Neural cell (in vitro differentiated cells): Measurements from ENCODE around the gene PLA2G2F. TPM values are rescaled to one million over a fixed set of nuclear protein-coding genes. Genes with fewer than 3 reads are reported as not detected.

Source experiments
- H2AFZ ChIP-seq: fragments of 200-600, 300-800 bp; sonication (generic), shearing (Covaris generic); 2 replicates; pipeline ENCODE4 v1.6.0; 2014; ENCODE audit warnings: low read depth, mild to moderate bottlenecking, antibody characterized with exemption, low read length, moderate library complexity
- H3F3A ChIP-seq: fragments of 200-600 bp; shearing (Covaris generic); 2 replicates; pipeline ENCODE4 v1.6.1; 2016; ENCODE audit warnings: mild to moderate bottlenecking, moderate library complexity, mixed read lengths, antibody characterized with exemption, low read length; ENCODE audit not compliant: insufficient read depth, poor library complexity, severe bottlenecking
- H3K27ac ChIP-seq: fragments of 200-600, 300-800 bp; sonication (generic), shearing (Covaris generic); 2 replicates; pipeline ENCODE4 v1.5.1; 2014; ENCODE audit warnings: mild to moderate bottlenecking, low read length, moderate library complexity
- H3K27me3 ChIP-seq: fragments of 300-800, 200-600 bp; sonication (generic), shearing (Covaris generic); 2 replicates; pipeline ENCODE4 v1.6.0; 2014; ENCODE audit warnings: mild to moderate bottlenecking, low read depth, low read length, moderate library complexity; ENCODE audit not compliant: insufficient read depth
- H3K36me3 ChIP-seq: fragments of 300-800, 200-600 bp; sonication (generic), shearing (Covaris generic); 2 replicates; pipeline ENCODE4 v1.5.1; 2014; ENCODE audit warnings: mild to moderate bottlenecking, antibody characterized with exemption, low read length, moderate library complexity; ENCODE audit not compliant: insufficient read depth
- H3K4me2 ChIP-seq: fragments of 300-800, 200-600 bp; sonication (generic), shearing (Covaris generic); 2 replicates; pipeline ENCODE4 v1.6.0; 2014; ENCODE audit warnings: mild to moderate bottlenecking, low read length
- H3K4me3 ChIP-seq: fragments of 300-800, 200-600 bp; sonication (generic), shearing (Covaris generic); 2 replicates; pipeline ENCODE4 v1.5.1; 2014; ENCODE audit warnings: mild to moderate bottlenecking, low read length, moderate library complexity
- H3K79me2 ChIP-seq: fragments of 200-600 bp; shearing (Covaris generic); replicated peaks from 2 replicates; pipeline ENCODE4 v1.6.0; 2014; ENCODE audit warnings: mild to moderate bottlenecking, low read length, moderate library complexity; ENCODE audit not compliant: insufficient read depth
- H3K9ac ChIP-seq: fragments of 300-800, 200-600 bp; sonication (generic), shearing (Covaris generic); 2 replicates; pipeline ENCODE4 v1.6.1; 2016; ENCODE audit warnings: mild to moderate bottlenecking, low read length, mixed read lengths
- H3K9me2 ChIP-seq: fragments of 200-600 bp; shearing (Covaris generic); 2 replicates; pipeline ENCODE4 v1.6.1; 2016; ENCODE audit warnings: mild to moderate bottlenecking, low read length, mixed read lengths; ENCODE audit not compliant: insufficient read depth
- H3K9me3 ChIP-seq: fragments of 200-600, 300-800 bp; sonication (generic), shearing (Covaris generic); 2 replicates; pipeline ENCODE4 v1.6.1; 2016; ENCODE audit warnings: mild to moderate bottlenecking, mixed run types, low read length, moderate library complexity, mixed read lengths
- H4K20me1 ChIP-seq: fragments of 200-600 bp; shearing (Covaris generic); 2 replicates; pipeline ENCODE4 v1.6.1; 2016; ENCODE audit warnings: mild to moderate bottlenecking, mixed run types; ENCODE audit not compliant: insufficient read depth
- EP300 ChIP-seq: fragments of 450-650 bp; conservative IDR thresholded peaks from 2 replicates; pipeline ENCODE4 v1.6.1; 2014; ENCODE audit warnings: antibody characterized with exemption, mild to moderate bottlenecking, moderate library complexity; ENCODE audit not compliant: poor library complexity, severe bottlenecking
- EZH2 ChIP-seq: fragments of 200-600, 300-800 bp; shearing (Covaris generic), sonication (generic); IDR thresholded peaks from 2 replicates; pipeline ENCODE4 v1.6.1; 2014; ENCODE audit warnings: antibody characterized with exemption, low read length, borderline replicate concordance, mild to moderate bottlenecking; ENCODE audit not compliant: insufficient read depth, poor library complexity, severe bottlenecking
- MXI1 ChIP-seq: fragments of 450-650 bp; conservative IDR thresholded peaks from 2 replicates; pipeline ENCODE4 v1.6.1; 2014; ENCODE audit warnings: antibody characterized with exemption, mild to moderate bottlenecking; ENCODE audit not compliant: poor library complexity, severe bottlenecking
- POLR2AphosphoS5 ChIP-seq: IDR thresholded peaks from 2 replicates; pipeline ENCODE4 v1.6.1; 2012
- RAD21 ChIP-seq: fragments of 450-650 bp; conservative IDR thresholded peaks from 2 replicates; pipeline ENCODE4 v1.6.1; 2014; ENCODE audit warnings: antibody characterized with exemption, mild to moderate bottlenecking, moderate library complexity
- SMC3 ChIP-seq: fragments of 450-650 bp; conservative IDR thresholded peaks from 2 replicates; pipeline ENCODE4 v1.6.1; 2014; ENCODE audit warnings: antibody characterized with exemption, mild to moderate bottlenecking, moderate library complexity; ENCODE audit not compliant: poor library complexity
- TAF1 ChIP-seq: IDR thresholded peaks from 2 replicates; pipeline ENCODE4 v1.6.1; 2012; ENCODE audit warnings: low read depth
- polyA plus RNA-seq: library from polyadenylated mRNA; depleted of rRNA; stranded (reverse); fragments of >200 nt; gene quantifications from 2 replicates; pipeline ENCODE4 v1.2.3, GENCODE V29; 2014
- TF ChIP-seq, protein P1 (sequence below): IDR thresholded peaks from 2 replicates; pipeline ENCODE4 v1.6.1; 2012; ENCODE audit warnings: borderline replicate concordance
- TF ChIP-seq, protein P2 (sequence below): fragments of 450-650 bp; IDR thresholded peaks from 2 replicates; pipeline ENCODE4 v1.5.1; 2014; ENCODE audit warnings: antibody characterized with exemption, mild to moderate bottlenecking, moderate library complexity; ENCODE audit not compliant: poor library complexity, severe bottlenecking

PLA2G2F gene
- polyA plus RNA-seq, 1 donor from 2014 or later = not detected

DNA sequence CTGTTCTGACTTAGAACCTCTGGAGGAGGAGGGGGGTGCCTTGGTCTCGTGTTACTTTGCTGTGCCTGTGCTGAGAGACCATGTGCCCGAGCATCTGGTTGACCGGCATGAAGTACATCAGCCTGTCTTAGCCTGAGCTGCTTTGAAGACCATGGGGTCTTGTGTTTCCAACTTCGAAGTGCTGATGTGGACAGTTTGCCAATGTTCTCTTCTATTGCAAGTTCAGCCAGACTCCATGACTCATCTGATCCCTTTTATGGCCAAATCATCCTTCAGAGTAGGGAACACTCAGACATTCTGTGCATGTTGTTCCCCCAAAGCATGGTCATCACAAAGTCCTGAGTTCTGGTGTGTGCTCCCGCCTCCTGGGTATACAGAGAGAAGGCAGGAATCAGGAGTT is 53.2 kb downstream of the PLA2G2F start:
- H3K9me3 ChIP-seq = no peaks in the 10 kb centered on the region
- no peaks in the 10 kb centered on the region for H4K20me1 ChIP-seq
- no peak overlapping the region for H3K4me2 ChIP-seq
- H3K36me3 ChIP-seq = no peaks in the 10 kb centered on the region
- H3K27ac ChIP-seq = no peak overlapping the region
- no peaks in the 10 kb centered on the region for H3K9me2 ChIP-seq
- H3F3A ChIP-seq = no peaks in the 10 kb centered on the region
- no peak overlapping the region for H3K4me3 ChIP-seq
- H3K9ac ChIP-seq = no peak overlapping the region
- no peaks in the 10 kb centered on the region for H3K27me3 ChIP-seq
- H2AFZ ChIP-seq = no peak overlapping the region
- no peaks in the 10 kb centered on the region for H3K79me2 ChIP-seq
- TF ChIP-seq EP300 = no peak
- no peak for TF ChIP-seq SMC3
- no peak for TF ChIP-seq MXI1
- TF ChIP-seq POLR2AphosphoS5 = no peak
- TF ChIP-seq RAD21 = no peak
- TF ChIP-seq, protein P1, sequence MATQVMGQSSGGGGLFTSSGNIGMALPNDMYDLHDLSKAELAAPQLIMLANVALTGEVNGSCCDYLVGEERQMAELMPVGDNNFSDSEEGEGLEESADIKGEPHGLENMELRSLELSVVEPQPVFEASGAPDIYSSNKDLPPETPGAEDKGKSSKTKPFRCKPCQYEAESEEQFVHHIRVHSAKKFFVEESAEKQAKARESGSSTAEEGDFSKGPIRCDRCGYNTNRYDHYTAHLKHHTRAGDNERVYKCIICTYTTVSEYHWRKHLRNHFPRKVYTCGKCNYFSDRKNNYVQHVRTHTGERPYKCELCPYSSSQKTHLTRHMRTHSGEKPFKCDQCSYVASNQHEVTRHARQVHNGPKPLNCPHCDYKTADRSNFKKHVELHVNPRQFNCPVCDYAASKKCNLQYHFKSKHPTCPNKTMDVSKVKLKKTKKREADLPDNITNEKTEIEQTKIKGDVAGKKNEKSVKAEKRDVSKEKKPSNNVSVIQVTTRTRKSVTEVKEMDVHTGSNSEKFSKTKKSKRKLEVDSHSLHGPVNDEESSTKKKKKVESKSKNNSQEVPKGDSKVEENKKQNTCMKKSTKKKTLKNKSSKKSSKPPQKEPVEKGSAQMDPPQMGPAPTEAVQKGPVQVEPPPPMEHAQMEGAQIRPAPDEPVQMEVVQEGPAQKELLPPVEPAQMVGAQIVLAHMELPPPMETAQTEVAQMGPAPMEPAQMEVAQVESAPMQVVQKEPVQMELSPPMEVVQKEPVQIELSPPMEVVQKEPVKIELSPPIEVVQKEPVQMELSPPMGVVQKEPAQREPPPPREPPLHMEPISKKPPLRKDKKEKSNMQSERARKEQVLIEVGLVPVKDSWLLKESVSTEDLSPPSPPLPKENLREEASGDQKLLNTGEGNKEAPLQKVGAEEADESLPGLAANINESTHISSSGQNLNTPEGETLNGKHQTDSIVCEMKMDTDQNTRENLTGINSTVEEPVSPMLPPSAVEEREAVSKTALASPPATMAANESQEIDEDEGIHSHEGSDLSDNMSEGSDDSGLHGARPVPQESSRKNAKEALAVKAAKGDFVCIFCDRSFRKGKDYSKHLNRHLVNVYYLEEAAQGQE = no peak
- TF ChIP-seq, protein P2, sequence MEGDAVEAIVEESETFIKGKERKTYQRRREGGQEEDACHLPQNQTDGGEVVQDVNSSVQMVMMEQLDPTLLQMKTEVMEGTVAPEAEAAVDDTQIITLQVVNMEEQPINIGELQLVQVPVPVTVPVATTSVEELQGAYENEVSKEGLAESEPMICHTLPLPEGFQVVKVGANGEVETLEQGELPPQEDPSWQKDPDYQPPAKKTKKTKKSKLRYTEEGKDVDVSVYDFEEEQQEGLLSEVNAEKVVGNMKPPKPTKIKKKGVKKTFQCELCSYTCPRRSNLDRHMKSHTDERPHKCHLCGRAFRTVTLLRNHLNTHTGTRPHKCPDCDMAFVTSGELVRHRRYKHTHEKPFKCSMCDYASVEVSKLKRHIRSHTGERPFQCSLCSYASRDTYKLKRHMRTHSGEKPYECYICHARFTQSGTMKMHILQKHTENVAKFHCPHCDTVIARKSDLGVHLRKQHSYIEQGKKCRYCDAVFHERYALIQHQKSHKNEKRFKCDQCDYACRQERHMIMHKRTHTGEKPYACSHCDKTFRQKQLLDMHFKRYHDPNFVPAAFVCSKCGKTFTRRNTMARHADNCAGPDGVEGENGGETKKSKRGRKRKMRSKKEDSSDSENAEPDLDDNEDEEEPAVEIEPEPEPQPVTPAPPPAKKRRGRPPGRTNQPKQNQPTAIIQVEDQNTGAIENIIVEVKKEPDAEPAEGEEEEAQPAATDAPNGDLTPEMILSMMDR = no peak
- TF ChIP-seq TAF1 = no peak
- no peak for TF ChIP-seq EZH2

DNA sequence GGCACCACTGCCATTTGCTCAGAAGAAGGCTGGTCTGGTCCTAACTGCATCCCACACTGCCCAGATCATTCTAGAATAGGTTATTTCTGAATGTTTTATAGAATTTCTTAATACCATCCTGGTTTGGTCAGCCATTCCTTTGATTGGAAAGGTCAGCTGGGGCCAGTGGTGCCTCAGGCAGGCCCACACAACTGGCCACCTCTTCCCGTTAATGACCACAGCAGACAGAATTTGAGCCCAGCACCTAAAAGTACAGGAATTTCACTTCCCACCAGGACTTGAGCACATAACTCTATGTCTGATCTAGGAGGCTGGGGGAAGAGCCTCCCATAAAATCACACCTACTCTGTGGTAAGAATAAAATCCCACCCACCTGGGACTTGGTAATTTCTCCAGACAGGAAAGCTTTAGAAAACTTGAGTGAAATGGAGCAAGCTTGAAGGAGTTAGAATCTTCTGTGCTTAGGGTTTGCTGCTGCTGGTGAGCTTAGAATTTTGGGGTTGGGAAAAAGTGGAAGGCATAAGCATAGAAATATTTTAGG is 53.8 kb downstream of the PLA2G2F start:
- Histone ChIP-seq H3K9me2 (no peaks in the 10 kb centered on the region), H3K9me3 (no peaks in the 10 kb centered on the region), H3K9ac (no peak overlapping the region), H2AFZ (no peak overlapping the region), H3K79me2 (no peaks in the 10 kb centered on the region), H3K36me3 (no peaks in the 10 kb centered on the region), H3K27ac (no peak overlapping the region), H3F3A (no peaks in the 10 kb centered on the region), H4K20me1 (no peaks in the 10 kb centered on the region), H3K4me2 (no peak overlapping the region), H3K4me3 (no peak overlapping the region), H3K27me3 (no peaks in the 10 kb centered on the region)
- no peak for TF ChIP-seq EZH2
- no peak for TF ChIP-seq RAD21
- TF ChIP-seq POLR2AphosphoS5 = no peak
- no peak for TF ChIP-seq TAF1
- TF ChIP-seq EP300 = no peak
- TF ChIP-seq SMC3 = no peak
- TF ChIP-seq, protein P1 = no peak
- TF ChIP-seq, protein P2 = no peak
